ENCODE data around the gene OR2T5. TPM values are rescaled to one million over a fixed set of nuclear protein-coding genes. Genes with fewer than 3 reads are reported as not detected.
"Not testable (repeated sequence)": the region's sequence is repeated elsewhere in the genome, so short reads cannot be mapped to it uniquely, and the experiment has no call there.

OR2T5 gene
- total RNA-seq, 1 experiment from 2014 or later = not detected

DNA sequence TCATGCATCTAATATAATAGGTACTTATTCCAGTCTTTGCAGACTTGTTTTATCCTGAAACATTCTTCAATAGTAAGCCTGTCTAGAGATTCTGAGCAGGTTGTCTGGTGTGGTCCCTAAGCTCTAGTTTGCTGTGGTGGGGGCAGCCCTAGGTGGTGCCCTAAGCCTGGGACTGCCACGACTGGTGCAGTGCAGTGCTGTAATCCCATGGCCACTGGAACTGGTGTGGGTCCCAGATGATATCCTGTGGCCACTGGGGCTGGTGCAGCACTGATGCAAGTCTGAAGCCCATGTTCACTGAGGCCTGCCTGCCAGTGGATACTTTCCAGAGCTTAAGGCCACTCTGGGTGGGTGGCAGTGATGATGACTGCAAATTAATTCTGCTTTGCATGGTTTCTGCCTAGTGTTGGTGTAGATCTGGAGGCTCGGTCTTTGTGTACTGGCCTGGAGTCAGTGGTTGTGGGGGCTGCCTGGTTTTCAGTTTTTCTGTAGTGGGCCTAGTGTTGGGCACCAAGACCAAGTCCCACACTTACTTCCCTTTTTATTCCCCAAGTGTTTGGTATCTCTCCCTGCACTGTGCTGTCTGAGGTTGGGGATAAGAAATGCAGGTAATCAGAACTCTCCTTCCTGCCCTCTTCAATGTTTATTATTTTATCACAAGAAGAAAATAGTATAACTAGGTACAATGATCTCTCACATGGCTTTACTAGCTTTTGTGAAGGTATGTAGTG is 12.1 kb downstream of the OR2T5 start:
- H3K27me3 Mint-ChIP-seq (ENCODE audit: insufficient read depth, unreplicated experiment); H3K4me3 Mint-ChIP-seq (ENCODE audit: unreplicated experiment); POLR2A ChIA-PET; H3K27me3 ChIP-seq (replicated peaks; ENCODE audit: control insufficient read depth, insufficient read depth, low read length); intact Hi-C loops (cut with micrococcal nuclease; ENCODE audit: unreplicated experiment); CTCF ChIA-PET; H3K27ac Mint-ChIP-seq (ENCODE audit: unreplicated experiment); H3K36me3 Mint-ChIP-seq (ENCODE audit: insufficient read depth, unreplicated experiment); H3K4me1 ChIP-seq; BruUV-seq (replicated peaks); H3K4me1 Mint-ChIP-seq (ENCODE audit: low read depth, unreplicated experiment); H3K36me3 ChIP-seq (ENCODE audit: control insufficient read depth, insufficient read depth, low read length); H3K4me3 ChIP-seq (ENCODE audit: low read depth, low read length); H3K9me3 Mint-ChIP-seq (ENCODE audit: unreplicated experiment); H3K9me3 ChIP-seq; DNase-seq: not testable (repeated sequence)

DNA sequence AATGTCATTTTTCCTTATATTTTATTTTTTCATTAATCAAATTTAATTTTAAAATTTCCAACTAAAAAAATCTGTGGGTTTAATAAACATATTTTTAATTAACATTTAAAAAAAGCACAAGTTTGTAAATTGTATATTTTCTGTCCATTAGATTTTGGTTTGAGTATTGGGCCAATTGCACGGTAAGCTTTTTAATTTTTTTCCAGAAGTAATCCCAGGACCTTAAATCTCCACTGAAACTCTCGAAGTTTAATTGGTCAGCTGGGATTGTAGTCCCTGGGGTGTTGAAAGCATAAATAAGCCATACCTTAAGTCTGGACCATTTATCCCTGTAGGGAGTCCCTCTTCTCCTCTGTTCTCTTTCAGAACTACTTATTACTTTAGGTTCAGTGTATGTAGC is 19.4 kb downstream of the OR2T5 start, which contains the start of gene OR2G6:
Gene OR2G6 (plus strand): TSS at position 301 of the 400 bp plus-strand sequence. CDS start 13,574 bp downstream, outside the sequence.
- H3K27ac Mint-ChIP-seq (ENCODE audit: unreplicated experiment); H3K27me3 ChIP-seq (replicated peaks; ENCODE audit: control insufficient read depth, insufficient read depth, low read length); H3K36me3 ChIP-seq (ENCODE audit: control insufficient read depth, insufficient read depth, low read length); H3K4me1 ChIP-seq; POLR2A ChIA-PET; BruUV-seq (replicated peaks); intact Hi-C loops (cut with micrococcal nuclease; ENCODE audit: unreplicated experiment); H3K4me3 Mint-ChIP-seq (ENCODE audit: unreplicated experiment); H3K4me3 ChIP-seq (ENCODE audit: low read depth, low read length); DNase-seq; CTCF ChIA-PET; H3K4me1 Mint-ChIP-seq (ENCODE audit: low read depth, unreplicated experiment); H3K27me3 Mint-ChIP-seq (ENCODE audit: insufficient read depth, unreplicated experiment); H3K9me3 Mint-ChIP-seq (ENCODE audit: unreplicated experiment); H3K36me3 Mint-ChIP-seq (ENCODE audit: insufficient read depth, unreplicated experiment); H3K9me3 ChIP-seq: not testable (repeated sequence)

DNA sequence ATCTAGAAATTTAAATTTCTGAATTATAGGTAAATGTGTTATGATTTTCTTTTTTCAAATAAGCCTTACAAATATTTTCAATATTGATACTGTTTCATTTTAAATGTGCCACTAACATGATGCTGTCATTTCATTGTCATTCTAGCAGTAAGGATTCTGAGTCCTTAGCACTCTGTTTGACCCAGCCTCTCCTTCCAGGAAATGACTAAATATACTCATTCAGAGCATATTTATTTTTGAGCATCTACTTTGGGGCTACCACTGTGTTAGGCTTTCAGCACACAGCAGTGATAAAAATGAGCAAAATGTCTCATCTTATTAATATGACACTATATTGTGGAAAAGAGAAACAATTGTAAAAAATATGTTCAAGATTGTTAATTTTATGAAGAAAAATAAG is 21.8 kb downstream of the OR2T5 start:
- H3K9me3 ChIP-seq; H3K27me3 Mint-ChIP-seq (ENCODE audit: insufficient read depth, unreplicated experiment); BruUV-seq (replicated peaks); POLR2A ChIA-PET; DNase-seq; H3K9me3 Mint-ChIP-seq (ENCODE audit: unreplicated experiment); H3K36me3 Mint-ChIP-seq (ENCODE audit: insufficient read depth, unreplicated experiment); H3K4me3 ChIP-seq (ENCODE audit: low read depth, low read length); H3K4me1 Mint-ChIP-seq (ENCODE audit: low read depth, unreplicated experiment); H3K27me3 ChIP-seq (replicated peaks; ENCODE audit: control insufficient read depth, insufficient read depth, low read length); H3K36me3 ChIP-seq (ENCODE audit: control insufficient read depth, insufficient read depth, low read length); H3K27ac Mint-ChIP-seq (ENCODE audit: unreplicated experiment); CTCF ChIA-PET; intact Hi-C loops (cut with micrococcal nuclease; ENCODE audit: unreplicated experiment); H3K4me1 ChIP-seq; H3K4me3 Mint-ChIP-seq (ENCODE audit: unreplicated experiment): not testable (repeated sequence)

DNA sequence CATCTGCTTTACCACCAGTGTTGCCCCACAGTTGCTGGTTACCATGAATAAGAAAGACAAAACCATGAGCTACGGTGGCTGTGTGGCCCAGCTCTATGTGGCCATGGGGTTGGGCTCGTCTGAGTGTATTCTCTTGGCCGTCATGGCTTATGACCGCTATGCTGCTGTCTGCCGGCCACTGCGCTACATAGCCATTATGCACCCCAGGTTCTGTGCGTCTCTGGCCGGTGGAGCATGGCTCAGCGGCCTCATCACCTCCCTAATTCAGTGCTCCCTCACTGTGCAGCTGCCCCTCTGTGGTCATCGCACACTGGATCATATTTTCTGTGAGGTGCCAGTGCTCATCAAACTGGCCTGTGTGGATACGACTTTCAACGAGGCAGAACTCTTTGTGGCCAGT is 33.5 kb downstream of the OR2T5 start:
- DNase-seq = no peak
- no peaks in the 10 kb centered on the region for H3K4me1 ChIP-seq
- no peaks in the 10 kb centered on the region for H3K27me3 ChIP-seq (replicated peaks; ENCODE audit: control insufficient read depth, insufficient read depth, low read length)
- H3K9me3 ChIP-seq = no peaks in the 10 kb centered on the region
- no peak overlapping the region for H3K4me3 ChIP-seq (ENCODE audit: low read depth, low read length)
- POLR2A ChIA-PET = no interaction called here
- intact Hi-C loops (cut with micrococcal nuclease; ENCODE audit: unreplicated experiment) = no loop called here
- Mint-ChIP-seq H3K27me3 (ENCODE audit: insufficient read depth, unreplicated experiment) (no peaks in the 10 kb centered on the region), H3K27ac (ENCODE audit: unreplicated experiment) (no peak overlapping the region), H3K4me3 (ENCODE audit: unreplicated experiment) (no peak overlapping the region), H3K9me3 (ENCODE audit: unreplicated experiment) (no peaks in the 10 kb centered on the region), H3K4me1 (ENCODE audit: low read depth, unreplicated experiment) (no peaks in the 10 kb centered on the region), H3K36me3 (ENCODE audit: insufficient read depth, unreplicated experiment) (no peaks in the 10 kb centered on the region)
- CTCF ChIA-PET = no interaction called here
- BruUV-seq (replicated peaks) = no TSS peak
- TF ChIP-seq, protein P1, sequence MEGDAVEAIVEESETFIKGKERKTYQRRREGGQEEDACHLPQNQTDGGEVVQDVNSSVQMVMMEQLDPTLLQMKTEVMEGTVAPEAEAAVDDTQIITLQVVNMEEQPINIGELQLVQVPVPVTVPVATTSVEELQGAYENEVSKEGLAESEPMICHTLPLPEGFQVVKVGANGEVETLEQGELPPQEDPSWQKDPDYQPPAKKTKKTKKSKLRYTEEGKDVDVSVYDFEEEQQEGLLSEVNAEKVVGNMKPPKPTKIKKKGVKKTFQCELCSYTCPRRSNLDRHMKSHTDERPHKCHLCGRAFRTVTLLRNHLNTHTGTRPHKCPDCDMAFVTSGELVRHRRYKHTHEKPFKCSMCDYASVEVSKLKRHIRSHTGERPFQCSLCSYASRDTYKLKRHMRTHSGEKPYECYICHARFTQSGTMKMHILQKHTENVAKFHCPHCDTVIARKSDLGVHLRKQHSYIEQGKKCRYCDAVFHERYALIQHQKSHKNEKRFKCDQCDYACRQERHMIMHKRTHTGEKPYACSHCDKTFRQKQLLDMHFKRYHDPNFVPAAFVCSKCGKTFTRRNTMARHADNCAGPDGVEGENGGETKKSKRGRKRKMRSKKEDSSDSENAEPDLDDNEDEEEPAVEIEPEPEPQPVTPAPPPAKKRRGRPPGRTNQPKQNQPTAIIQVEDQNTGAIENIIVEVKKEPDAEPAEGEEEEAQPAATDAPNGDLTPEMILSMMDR (IDR thresholded peaks at IDR 0.05; ENCODE audit: insufficient read depth in 1 of 2, low read depth in 1 of 2, low read length in 1 of 2, severe bottlenecking in 1 of 2, unreplicated experiment in 1 of 2) = no peak
- H3K36me3 ChIP-seq (ENCODE audit: control insufficient read depth, insufficient read depth, low read length) = no peaks in the 10 kb centered on the region

DNA sequence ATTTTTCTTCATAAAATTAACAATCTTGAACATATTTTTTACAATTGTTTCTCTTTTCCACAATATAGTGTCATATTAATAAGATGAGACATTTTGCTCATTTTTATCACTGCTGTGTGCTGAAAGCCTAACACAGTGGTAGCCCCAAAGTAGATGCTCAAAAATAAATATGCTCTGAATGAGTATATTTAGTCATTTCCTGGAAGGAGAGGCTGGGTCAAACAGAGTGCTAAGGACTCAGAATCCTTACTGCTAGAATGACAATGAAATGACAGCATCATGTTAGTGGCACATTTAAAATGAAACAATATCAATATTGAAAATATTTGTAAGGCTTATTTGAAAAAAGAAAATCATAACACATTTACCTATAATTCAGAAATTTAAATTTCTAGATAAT is 49.1 kb downstream of the OR2T5 start:
- H3K9me3 Mint-ChIP-seq (ENCODE audit: unreplicated experiment); H3K9me3 ChIP-seq; H3K4me3 ChIP-seq (ENCODE audit: low read depth, low read length); POLR2A ChIA-PET; CTCF ChIA-PET; intact Hi-C loops (cut with micrococcal nuclease; ENCODE audit: unreplicated experiment); BruUV-seq (replicated peaks); H3K36me3 ChIP-seq (ENCODE audit: control insufficient read depth, insufficient read depth, low read length); H3K27me3 ChIP-seq (replicated peaks; ENCODE audit: control insufficient read depth, insufficient read depth, low read length); H3K4me1 Mint-ChIP-seq (ENCODE audit: low read depth, unreplicated experiment); H3K4me3 Mint-ChIP-seq (ENCODE audit: unreplicated experiment); H3K27me3 Mint-ChIP-seq (ENCODE audit: insufficient read depth, unreplicated experiment); DNase-seq; H3K36me3 Mint-ChIP-seq (ENCODE audit: insufficient read depth, unreplicated experiment); H3K4me1 ChIP-seq; H3K27ac Mint-ChIP-seq (ENCODE audit: unreplicated experiment): not testable (repeated sequence)

Measured in Caco-2 (cell line).